Mesodermal cell (in vitro differentiated cells): Measurements from ENCODE around the gene MEIOB.

ENCODE experiments used
- H3K27ac ChIP-seq: 2 replicates; pipeline ENCODE4 v1.7.0; 2013; ENCODE audit warnings: mild to moderate bottlenecking, low read depth, low read length, moderate library complexity; ENCODE audit not compliant: severe bottlenecking
- H3K36me3 ChIP-seq: 2 replicates; pipeline ENCODE4 v1.7.1; 2013; ENCODE audit warnings: mild to moderate bottlenecking, low read length, moderate library complexity; ENCODE audit not compliant: control insufficient read depth, insufficient read depth
- H3K4me1 ChIP-seq: one replicate; pipeline ENCODE4 v1.7.1; 2013; ENCODE audit warnings: mild to moderate bottlenecking, low read length; ENCODE audit not compliant: insufficient read depth, control insufficient read depth, poor library complexity, severe bottlenecking
- H3K4me3 ChIP-seq: 2 replicates; pipeline ENCODE4 v1.7.0; 2013; ENCODE audit warnings: low read length, control low read depth, mild to moderate bottlenecking; ENCODE audit not compliant: insufficient read depth, poor library complexity, severe bottlenecking; ENCODE audit errors: extremely low read depth
- H3K9me3 ChIP-seq: 2 replicates; pipeline ENCODE4 v1.7.1; 2013; ENCODE audit warnings: mild to moderate bottlenecking, low read length, moderate library complexity; ENCODE audit not compliant: control insufficient read depth
- WGBS, 2 experiments: methylation state at CpG; one replicate each; pipeline ENCODE4 v1.1.5; 2013; ENCODE audit warnings: missing lambda C conversion rate in 2 of 2; ENCODE audit not compliant: insufficient coverage in 2 of 2; 5-methylcytosine and 5-hydroxymethylcytosine counted together

Gene MEIOB

GRCh38 chr16:1820946-1821290 is 51.0 kb downstream of the MEIOB start:
- Histone ChIP-seq H3K27ac (no peak overlapping the region), H3K36me3 (peaks cover 35% of the 10 kb centered on the region), H3K4me1 (no peaks in the 10 kb centered on the region), H3K4me3 (no peak overlapping the region), H3K9me3 (no peaks in the 10 kb centered on the region)
- WGBS, 2 experiments = 93 to 97% methylated on average over 12 of the region's 12 CpGs

GRCh38 chr16:1820096-1820945 is 51.6 kb downstream of the MEIOB start:
- Histone ChIP-seq H3K36me3 (peaks cover 35% of the 10 kb centered on the region), H3K27ac (no peak overlapping the region), H3K4me1 (no peaks in the 10 kb centered on the region), H3K9me3 (no peaks in the 10 kb centered on the region), H3K4me3 (no peak overlapping the region)
- 90 to 94% methylated on average over 15 to 19 of the region's 25 CpGs for WGBS, 2 experiments

- H3K36me3 ChIP-seq = peaks cover 35% of the 10 kb centered on the region
- WGBS, 2 experiments = 89 to 95% methylated on average over 10 to 11 of the region's 15 CpGs
- no peak overlapping the region for H3K27ac ChIP-seq
- H3K4me1 ChIP-seq = no peaks in the 10 kb centered on the region
- H3K9me3 ChIP-seq = no peaks in the 10 kb centered on the region
- H3K4me3 ChIP-seq = no peak overlapping the region
These were observed 52.4 kb downstream of the MEIOB start for GRCh38 chr16:1819611-1820010.

GRCh38 chr16:1818873-1819525 is 53.0 kb downstream of the MEIOB start:
- Histone ChIP-seq H3K36me3 (peaks cover 39% of the 10 kb centered on the region), H3K27ac (no peak overlapping the region), H3K4me3 (no peak overlapping the region), H3K4me1 (no peaks in the 10 kb centered on the region), H3K9me3 (no peaks in the 10 kb centered on the region)
- 97% methylated on average over 28 to 34 of the region's 35 CpGs for WGBS, 2 experiments

- Histone ChIP-seq H3K27ac (no peak overlapping the region), H3K4me3 (no peak overlapping the region), H3K9me3 (no peaks in the 10 kb centered on the region), H3K36me3 (peaks cover 44% of the 10 kb centered on the region), H3K4me1 (no peaks in the 10 kb centered on the region)
- 95% methylated on average over 21 to 27 of the region's 27 CpGs for WGBS, 2 experiments
These were observed 53.6 kb downstream of the MEIOB start for GRCh38 chr16:1818204-1818872.

- Histone ChIP-seq H3K4me3 (no peak overlapping the region), H3K27ac (no peak overlapping the region), H3K4me1 (no peaks in the 10 kb centered on the region), H3K9me3 (no peaks in the 10 kb centered on the region), H3K36me3 (peaks cover 41% of the 10 kb centered on the region)
- 90 to 97% methylated on average over 15 to 17 of the region's 17 CpGs for WGBS, 2 experiments
These were observed 54.2 kb downstream of the MEIOB start for GRCh38 chr16:1817716-1818115.

- Histone ChIP-seq H3K9me3 (no peaks in the 10 kb centered on the region), H3K36me3 (peaks cover 37% of the 10 kb centered on the region), H3K4me3 (no peak overlapping the region), H3K27ac (no peak overlapping the region), H3K4me1 (no peaks in the 10 kb centered on the region)
- 87 to 99% methylated on average over 4 to 8 of the region's 9 CpGs for WGBS, 2 experiments
These were observed 54.7 kb downstream of the MEIOB start for GRCh38 chr16:1817276-1817589.

- Histone ChIP-seq H3K4me3 (no peak overlapping the region), H3K27ac (no peak overlapping the region), H3K4me1 (no peaks in the 10 kb centered on the region), H3K36me3 (peaks cover 34% of the 10 kb centered on the region), H3K9me3 (no peaks in the 10 kb centered on the region)
- 96% methylated on average over 30 to 39 of the region's 40 CpGs for WGBS, 2 experiments
These were observed 55.3 kb downstream of the MEIOB start for GRCh38 chr16:1816396-1817275.

GRCh38 chr16:1815461-1815860 is 56.5 kb downstream of the MEIOB start:
- Histone ChIP-seq H3K4me3 (no peak overlapping the region), H3K27ac (no peak overlapping the region), H3K4me1 (no peaks in the 10 kb centered on the region), H3K36me3 (peaks cover 34% of the 10 kb centered on the region), H3K9me3 (no peaks in the 10 kb centered on the region)
- 92 to 94% methylated on average over 6 to 11 of the region's 11 CpGs for WGBS, 2 experiments

GRCh38 chr16:1812732-1813163 is 59.2 kb downstream of the MEIOB start:
- Histone ChIP-seq H3K9me3 (no peaks in the 10 kb centered on the region), H3K36me3 (peaks cover 38% of the 10 kb centered on the region), H3K27ac (no peak overlapping the region), H3K4me1 (no peaks in the 10 kb centered on the region), H3K4me3 (no peak overlapping the region)
- WGBS, 2 experiments = 47 to 54% methylated on average over 11 to 13 of the region's 17 CpGs
